Breast epithelium (tissue), 4 donors: ENCODE data around the gene SORT1. TPM values are rescaled to one million over a fixed set of nuclear protein-coding genes. Genes with fewer than 3 reads are reported as not detected.
"Not testable (repeated sequence)": the region's sequence is repeated elsewhere in the genome, so short reads cannot be mapped to it uniquely, and the experiment has no call there.

Source experiments
- DNase-seq, 2 donors: peaks; one replicate each; pipeline ENCODE4 v3.0.0-alpha.2; 2019; ENCODE audit warnings: low spot score in 2 of 2
- H3K27ac ChIP-seq, 2 donors: fragments of 200-600 bp; sonication (generic) in 1 of 2; one replicate each; pipeline ENCODE4 v1.5.1; 2016 to 2019; ENCODE audit warnings: mild to moderate bottlenecking in 1 of 2
- H3K27me3 ChIP-seq, 2 donors: fragments of 200-600 bp; sonication (generic) in 1 of 2; one replicate each; pipeline versions ENCODE4 v1.5.1 to v1.6.0; 2017 to 2019; ENCODE audit warnings: control low read depth in 1 of 2, mild to moderate bottlenecking in 1 of 2
- H3K36me3 ChIP-seq: fragments of 200-600 bp; one replicate; pipeline ENCODE4 v1.5.1; 2019
- H3K4me1 ChIP-seq, 2 donors: fragments of 200-600 bp; sonication (generic); one replicate each; pipeline ENCODE4 v1.5.1; 2016 to 2019; ENCODE audit warnings: control low read depth in 1 of 2
- H3K4me3 ChIP-seq, 3 donors: fragments of 200-600 bp; sonication (generic); 1 replicate in 2 of 3; 2 replicates in 1 of 3; pipeline ENCODE4 v1.5.1; 2016 to 2019; ENCODE audit warnings: mild to moderate bottlenecking in 3 of 3, moderate library complexity in 2 of 3
- H3K9me3 ChIP-seq, 2 donors: fragments of 200-600 bp; sonication (generic) in 1 of 2; one replicate each; pipeline ENCODE4 v1.5.1; 2016 to 2019; ENCODE audit warnings: control low read depth in 1 of 2
- CTCF ChIP-seq, 3 donors: fragments of 450-650 bp; IDR thresholded peaks; one replicate each; pipeline ENCODE4 v1.5.1; 2016 to 2017; ENCODE audit warnings: antibody characterized with exemption in 3 of 3, mild to moderate bottlenecking in 3 of 3, moderate library complexity in 3 of 3
- POLR2A ChIP-seq: fragments of 450-650 bp; IDR thresholded peaks from one replicate; pipeline ENCODE4 v1.6.1; 2016; ENCODE audit warnings: antibody characterized with exemption, mild to moderate bottlenecking, moderate library complexity
- POLR2AphosphoS5 ChIP-seq, 3 donors: sonication (generic); formaldehyde crosslinking; IDR thresholded peaks; one replicate each; pipeline ENCODE4 v1.6.1; 2017; ENCODE audit warnings: antibody characterized with exemption in 3 of 3
- intact Hi-C: fragments of 100-400 bp; cut with DNase I; formaldehyde crosslinking; loops from one replicate; pipeline ENCODE4 v1.15.1; 2023; ENCODE audit warnings: low total_unique reads
- total RNA-seq, 3 donors: library from RNA; depleted of rRNA; stranded (reverse); fragments of >200 nt; gene quantifications; one replicate each; pipeline ENCODE4 v1.1.0, GENCODE V29; 2016

The SORT1 gene
- total RNA-seq, 3 donors from 2014 or later: 51.1 to 135 (median 69.8) TPM

GRCh38 chr1:109306832-109307273 is 90.9 kb downstream of the SORT1 start, which contains the start of gene MYBPHL:
Gene MYBPHL (minus strand): TSS chr1:109307011. CDS start chr1:109306991, 20 bp downstream.
- Histone ChIP-seq H3K27me3 (no peaks in the 10 kb centered on the region), H3K9me3 (no peaks in the 10 kb centered on the region), H3K4me3 (no peak within 1 kb of the TSS), H3K36me3 (no peaks in the 10 kb centered on the region), H3K4me1 (no peaks in the 10 kb centered on the region), H3K27ac (no peak within 1 kb of the TSS)
- no peak for DNase-seq
- TF ChIP-seq POLR2AphosphoS5 (IDR thresholded peaks at IDR 0.05) (no peak), CTCF (IDR thresholded peaks at IDR 0.05) (no peak), POLR2A (no peak)
- intact Hi-C loops: no loop called here

- H3K27me3 ChIP-seq, H3K9me3 ChIP-seq, H3K4me3 ChIP-seq, intact Hi-C loops, H3K36me3 ChIP-seq, H3K27ac ChIP-seq, H3K4me1 ChIP-seq, DNase-seq: not testable (repeated sequence)
Measured at GRCh38 chr1:109305991-109306390, 91.7 kb downstream of the SORT1 start.

GRCh38 chr1:109304226-109304920 is 93.3 kb downstream of the SORT1 start:
- Histone ChIP-seq H3K36me3 (no peaks in the 10 kb centered on the region), H3K27me3 (no peaks in the 10 kb centered on the region), H3K27ac (no peak overlapping the region), H3K9me3 (no peaks in the 10 kb centered on the region), H3K4me1 (peaks cover 0 to 5% of the 10 kb centered on the region in 2 donors), H3K4me3 (no peak overlapping the region)
- no peak for TF ChIP-seq POLR2AphosphoS5 (IDR thresholded peaks at IDR 0.05)
- intact Hi-C loops: no loop called here
- DNase-seq: no peak

- peaks cover 0 to 14% of the 10 kb centered on the region in 2 donors for H3K4me1 ChIP-seq
- intact Hi-C loops: no loop called here
- no peak overlapping the region for H3K4me3 ChIP-seq
- TF ChIP-seq POLR2AphosphoS5 (IDR thresholded peaks at IDR 0.05) (no peak), POLR2A (no peak), CTCF (IDR thresholded peaks at IDR 0.05) (no peak)
- no peaks in the 10 kb centered on the region for H3K9me3 ChIP-seq
- H3K27ac ChIP-seq: no peak overlapping the region
- H3K36me3 ChIP-seq: no peaks in the 10 kb centered on the region
- no peak for DNase-seq
- H3K27me3 ChIP-seq: no peaks in the 10 kb centered on the region
Measured at GRCh38 chr1:109301874-109302273, 95.8 kb downstream of the SORT1 start.

- intact Hi-C loops: no loop called here
Measured at GRCh38 chr1:109300650-109301151, 97.0 kb downstream of the SORT1 start.

More at GRCh38 chr1:109300650-109301151, 97.0 kb downstream of the SORT1 start:
- Histone ChIP-seq H3K27me3 (no peaks in the 10 kb centered on the region), H3K4me3 (no peak overlapping the region), H3K27ac (peak overlapping the region; percentile 81 to 88), H3K36me3 (no peaks in the 10 kb centered on the region), H3K4me1 (peaks cover 0 to 14% of the 10 kb centered on the region in 2 donors), H3K9me3 (no peaks in the 10 kb centered on the region)
- DNase-seq: no peak
- no peak for TF ChIP-seq CTCF (IDR thresholded peaks at IDR 0.05)
- TF ChIP-seq POLR2AphosphoS5 (IDR thresholded peaks at IDR 0.05): no peak
- no peak for TF ChIP-seq POLR2A
